Endothelial cell of umbilical vein (primary cell): Measurements from ENCODE around the gene CCDC61. TPM values are rescaled to one million over a fixed set of nuclear protein-coding genes. Genes with fewer than 3 reads are reported as not detected.

Experiments used
- BruUV-seq: library from RNA; stranded (reverse); fragments of 400-500 nt; replicated peaks from 2 replicates; lab custom pipeline; 2021; lab: Mats Ljungman, UMichigan
- CTCF ChIA-PET: fragments of 300-600, 350-600 bp; sonication (Branson Sonifier 250); formaldehyde crosslinking; loops from one replicate; lab custom pipeline; 2021; ENCODE audit warnings: antibody characterized with exemption, inconsistent platforms; lab: Charles Lee
- POLR2A ChIA-PET: fragments of 300-600, 350-600 bp; sonication (Branson Sonifier 250); formaldehyde crosslinking; loops from one replicate; lab custom pipeline; 2021; ENCODE audit warnings: antibody characterized with exemption, inconsistent platforms; lab: Charles Lee
- DNase-seq: peaks from one replicate; pipeline ENCODE4 v3.0.0-alpha.2; 2011; ENCODE audit warnings: low read depth, low spot score
- FAIRE-seq: peaks from 2 replicates; lab custom pipeline; 2011; peaks lifted over from hg19 to GRCh38; lab: Jason Lieb, UNC
- H2AFZ ChIP-seq: 2 replicates; pipeline ENCODE4 v1.6.0; 2012; ENCODE audit warnings: low read depth, low read length, control low read depth, inconsistent platforms
- H3K27ac ChIP-seq: 2 replicates; pipeline ENCODE4 v1.5.1; 2011; ENCODE audit warnings: low read depth, mild to moderate bottlenecking, control low read depth, low read length, moderate library complexity; ENCODE audit not compliant: insufficient read depth
- H3K27me3 ChIP-seq, 2 experiments: 2 replicates each; pipeline versions ENCODE4 v1.6.0 to v1.6.1; 2011; ENCODE audit warnings: low read length in 2 of 2, mixed read lengths in 1 of 2; ENCODE audit not compliant: control insufficient read depth in 2 of 2, insufficient read depth in 2 of 2
- H3K36me3 ChIP-seq, 2 experiments: 2 replicates in 1 of 2; 3 replicates in 1 of 2; pipeline ENCODE4 v1.5.1; 2011; ENCODE audit warnings: low read length in 2 of 2, mild to moderate bottlenecking in 1 of 2, moderate library complexity in 1 of 2; ENCODE audit not compliant: control insufficient read depth in 2 of 2, insufficient read depth in 2 of 2; ENCODE audit errors: extremely low read depth in 1 of 2
- H3K4me1 ChIP-seq: 3 replicates; pipeline ENCODE4 v1.5.1; 2011; ENCODE audit warnings: mild to moderate bottlenecking, low read length; ENCODE audit not compliant: control insufficient read depth, insufficient read depth; ENCODE audit errors: extremely low read depth
- H3K4me2 ChIP-seq: 2 replicates; pipeline ENCODE4 v1.6.1; 2011; ENCODE audit warnings: low read length, control low read depth, mixed read lengths; ENCODE audit not compliant: insufficient read depth
- H3K4me3 ChIP-seq, 3 experiments: fragments of 200-600 bp in 1 of 3; sonication (generic), shearing (Covaris generic) in 1 of 3; replicated peaks in 1 of 3; 2 replicates each; pipeline ENCODE4 v1.5.1; 2011 to 2016; ENCODE audit warnings: control low read depth in 3 of 3, low read length in 3 of 3, mild to moderate bottlenecking in 2 of 3, inconsistent platforms in 1 of 3, low read depth in 1 of 3, moderate library complexity in 1 of 3; ENCODE audit not compliant: insufficient read depth in 1 of 3
- H3K79me2 ChIP-seq: 2 replicates; pipeline ENCODE4 v1.6.0; 2012; ENCODE audit warnings: low read length, inconsistent platforms; ENCODE audit not compliant: control insufficient read depth, insufficient read depth
- H3K9ac ChIP-seq: replicated peaks from 2 replicates; pipeline ENCODE3; 2011; ENCODE audit warnings: low read length, control low read depth; ENCODE audit not compliant: insufficient read depth; ENCODE audit errors: extremely low read depth
- H3K9me1 ChIP-seq: replicated peaks from 3 replicates; pipeline ENCODE4 v1.6.0; 2011; ENCODE audit warnings: mild to moderate bottlenecking, low read length; ENCODE audit not compliant: control insufficient read depth, insufficient read depth; ENCODE audit errors: extremely low read depth
- H3K9me3 ChIP-seq: replicated peaks from 2 replicates; pipeline ENCODE4 v1.5.1; 2012; ENCODE audit warnings: low read length, inconsistent platforms; ENCODE audit not compliant: control insufficient read depth, insufficient read depth
- H4K20me1 ChIP-seq: replicated peaks from 2 replicates; pipeline ENCODE3; 2011; ENCODE audit warnings: mild to moderate bottlenecking, low read length; ENCODE audit not compliant: control insufficient read depth, insufficient read depth; ENCODE audit errors: extremely low read depth
- EZH2 ChIP-seq: IDR thresholded peaks from 2 replicates; pipeline ENCODE4 v1.6.1; 2012; ENCODE audit warnings: borderline replicate concordance, low read depth, mild to moderate bottlenecking, moderate library complexity, low read length, inconsistent platforms; ENCODE audit not compliant: severe bottlenecking
- FOS ChIP-seq: IDR thresholded peaks from 2 replicates; pipeline ENCODE4 v1.6.1; 2011; ENCODE audit warnings: mild to moderate bottlenecking, low read length, moderate library complexity, borderline replicate concordance; ENCODE audit not compliant: insufficient read depth
- JUN ChIP-seq: IDR thresholded peaks from 2 replicates; pipeline ENCODE4 v1.6.1; 2011; ENCODE audit warnings: borderline replicate concordance, low read depth; ENCODE audit not compliant: insufficient read length, insufficient read depth
- MYC ChIP-seq: IDR thresholded peaks from one replicate; pipeline ENCODE4 v1.6.1; 2011; ENCODE audit warnings: mild to moderate bottlenecking, low read depth, low read length
- dilution Hi-C: fragments of 300-500 bp; cut with MboI; formaldehyde crosslinking; loops from one replicate; pipeline ENCODE4 v1.15.0; 2019; ENCODE audit warnings: low sequenced_read_pairs; ENCODE audit not compliant: extremely low pct_ligation_motif_present
- intact Hi-C: fragments of 100-400 bp; cut with micrococcal nuclease; formaldehyde crosslinking; loops from one replicate; pipeline ENCODE4 v1.10.0; 2022
- polyA plus RNA-seq, 4 experiments: library from polyadenylated mRNA; depleted of rRNA in 3 of 4; stranded (reverse) in 3 of 4; unstranded in 1 of 4; fragments of >200 nt; gene quantifications; 2 replicates each; pipeline versions ENCODE4 v1.2.1 to v1.2.3, GENCODE V29; 2011 to 2012; ENCODE audit warnings: missing spikeins in 1 of 4
- total RNA-seq: library from RNA; stranded (reverse); gene quantifications from 2 replicates; pipeline ENCODE4 v1.2.3, GENCODE V29; 2021
- TF ChIP-seq, protein P1 (sequence below), 2 donors: IDR thresholded peaks; 1 replicate in 1 of 2; 2 replicates in 1 of 2; pipeline ENCODE4 v1.5.1; 2011; ENCODE audit warnings: low read length in 2 of 2, mild to moderate bottlenecking in 2 of 2, moderate library complexity in 2 of 2, control low read depth in 1 of 2, inconsistent platforms in 1 of 2, low read depth in 1 of 2; ENCODE audit not compliant: insufficient read depth in 1 of 2; ENCODE audit errors: extremely low read depth in 1 of 2

Gene CCDC61
- total and polyA plus RNA-seq, 2 donors (not counting 3 experiments of a cell fraction or from before 2014, with no cell fraction given): 10.3 to 20.1 TPM

DNA sequence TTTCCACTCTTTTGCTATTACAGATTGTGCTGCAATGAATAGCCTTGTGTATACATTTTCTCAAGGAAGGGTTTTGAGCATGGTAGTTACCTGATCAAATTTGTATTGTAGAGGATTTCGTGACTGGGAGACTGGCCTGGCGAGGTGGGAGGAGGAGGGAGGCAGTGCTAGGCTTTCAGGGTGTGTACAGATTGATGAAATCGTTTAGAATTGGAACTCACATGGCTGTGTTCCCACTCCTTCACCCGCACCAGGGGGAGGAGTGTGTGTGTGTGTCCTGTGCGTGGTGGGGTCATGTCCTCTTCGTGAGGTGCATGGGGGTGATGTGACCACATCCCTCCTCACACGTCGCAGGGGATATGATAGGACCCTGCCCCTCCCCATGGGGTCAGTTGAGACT is 19.3 kb downstream of the CCDC61 start:
- intact Hi-C loops: no loop called here
- Histone ChIP-seq H3K27ac (no peak overlapping the region), H3K9me1 (no peaks in the 10 kb centered on the region), H3K9ac (no peak overlapping the region), H2AFZ (peak overlapping the region; percentile 23), H4K20me1 (no peaks in the 10 kb centered on the region), H3K9me3 (no peaks in the 10 kb centered on the region), H3K4me2 (peak overlapping the region; percentile 1), H3K4me3 (peak overlapping the region in 1 of 3 experiments; percentile 4), H3K79me2 (no peaks in the 10 kb centered on the region), H3K4me1 (peaks cover 11% of the 10 kb centered on the region), H3K36me3 (peaks cover 0 to 7% of the 10 kb centered on the region in 2 experiments), H3K27me3 (peaks cover 4 to 8% of the 10 kb centered on the region in 2 experiments)
- DNase-seq (no peak), FAIRE-seq (no peak)
- ChIA-PET CTCF (interaction anchor here (0.8 to 3.0 kb wide), 6 partner anchors 9 to 64 kb away, joined by 3 to 52 read pairs (median 4); partner anchors contain the start of genes NOVA2 and PGLYRP1), POLR2A (no interaction called here)
- no TSS peak for BruUV-seq
- TF ChIP-seq FOS (no peak), JUN (no peak), MYC (no peak), EZH2 (no peak)
- TF ChIP-seq, protein P1, sequence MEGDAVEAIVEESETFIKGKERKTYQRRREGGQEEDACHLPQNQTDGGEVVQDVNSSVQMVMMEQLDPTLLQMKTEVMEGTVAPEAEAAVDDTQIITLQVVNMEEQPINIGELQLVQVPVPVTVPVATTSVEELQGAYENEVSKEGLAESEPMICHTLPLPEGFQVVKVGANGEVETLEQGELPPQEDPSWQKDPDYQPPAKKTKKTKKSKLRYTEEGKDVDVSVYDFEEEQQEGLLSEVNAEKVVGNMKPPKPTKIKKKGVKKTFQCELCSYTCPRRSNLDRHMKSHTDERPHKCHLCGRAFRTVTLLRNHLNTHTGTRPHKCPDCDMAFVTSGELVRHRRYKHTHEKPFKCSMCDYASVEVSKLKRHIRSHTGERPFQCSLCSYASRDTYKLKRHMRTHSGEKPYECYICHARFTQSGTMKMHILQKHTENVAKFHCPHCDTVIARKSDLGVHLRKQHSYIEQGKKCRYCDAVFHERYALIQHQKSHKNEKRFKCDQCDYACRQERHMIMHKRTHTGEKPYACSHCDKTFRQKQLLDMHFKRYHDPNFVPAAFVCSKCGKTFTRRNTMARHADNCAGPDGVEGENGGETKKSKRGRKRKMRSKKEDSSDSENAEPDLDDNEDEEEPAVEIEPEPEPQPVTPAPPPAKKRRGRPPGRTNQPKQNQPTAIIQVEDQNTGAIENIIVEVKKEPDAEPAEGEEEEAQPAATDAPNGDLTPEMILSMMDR (IDR thresholded peaks at IDR 0.05; ENCODE audit: extremely low read depth in 1 of 2, insufficient read depth in 1 of 2, low read depth in 1 of 2, low read length in 2 of 2): no peak
- dilution Hi-C loops: no loop called here
